Peyer's patch (tissue), 4 donors: ENCODE data around the gene HARS1. TPM values are rescaled to one million over a fixed set of nuclear protein-coding genes. Genes with fewer than 3 reads are reported as not detected.

Source experiments
- DNase-seq, 3 donors: peaks; one replicate each; pipeline ENCODE4 v3.0.0-alpha.2; 2017 to 2019
- H3K27ac ChIP-seq, 4 donors: fragments of 200-600 bp; sonication (generic); one replicate each; pipeline ENCODE4 v1.5.1; 2016 to 2019
- H3K27me3 ChIP-seq, 2 donors: fragments of 200-600 bp; sonication (generic); one replicate each; pipeline ENCODE4 v1.5.1; 2019
- H3K36me3 ChIP-seq, 3 donors: fragments of 200-600 bp; sonication (generic); one replicate each; pipeline ENCODE4 v1.5.1; 2016 to 2019
- H3K4me1 ChIP-seq, 4 donors: fragments of 200-600 bp; sonication (generic); one replicate each; pipeline ENCODE4 v1.5.1; 2016 to 2019
- H3K4me3 ChIP-seq, 4 donors: fragments of 200-600 bp; sonication (generic); 1 replicate in 3 of 4; 2 replicates in 1 of 4; pipeline ENCODE4 v1.5.1; 2016 to 2019; ENCODE audit warnings: mild to moderate bottlenecking in 1 of 4
- H3K9me3 ChIP-seq, 4 donors: fragments of 200-600 bp; sonication (generic); one replicate each; pipeline ENCODE4 v1.5.1; 2016 to 2019; ENCODE audit warnings: mild to moderate bottlenecking in 1 of 4
- CTCF ChIP-seq, 6 experiments: fragments of 450-650 bp in 4 of 6; fragments of 200-600 bp in 2 of 6; sonication (generic) in 1 of 6; IDR thresholded peaks; one replicate each; pipeline ENCODE4 v1.5.1; 2017 to 2019; ENCODE audit warnings: antibody characterized with exemption in 6 of 6, mild to moderate bottlenecking in 3 of 6, moderate library complexity in 1 of 6
- POLR2A ChIP-seq, 2 donors: fragments of 450-650 bp; IDR thresholded peaks; one replicate each; pipeline ENCODE4 v1.5.1; 2017; ENCODE audit warnings: antibody characterized with exemption in 2 of 2, mild to moderate bottlenecking in 2 of 2, moderate library complexity in 2 of 2
- total RNA-seq, 4 donors: library from RNA; depleted of rRNA; stranded (reverse); fragments of >200 nt; gene quantifications; one replicate each; pipeline ENCODE4 v1.1.0, GENCODE V29; 2016

Gene HARS1
- total RNA-seq, 4 donors from 2014 or later: 24.3 to 55.3 (median 46.1) TPM

DNA sequence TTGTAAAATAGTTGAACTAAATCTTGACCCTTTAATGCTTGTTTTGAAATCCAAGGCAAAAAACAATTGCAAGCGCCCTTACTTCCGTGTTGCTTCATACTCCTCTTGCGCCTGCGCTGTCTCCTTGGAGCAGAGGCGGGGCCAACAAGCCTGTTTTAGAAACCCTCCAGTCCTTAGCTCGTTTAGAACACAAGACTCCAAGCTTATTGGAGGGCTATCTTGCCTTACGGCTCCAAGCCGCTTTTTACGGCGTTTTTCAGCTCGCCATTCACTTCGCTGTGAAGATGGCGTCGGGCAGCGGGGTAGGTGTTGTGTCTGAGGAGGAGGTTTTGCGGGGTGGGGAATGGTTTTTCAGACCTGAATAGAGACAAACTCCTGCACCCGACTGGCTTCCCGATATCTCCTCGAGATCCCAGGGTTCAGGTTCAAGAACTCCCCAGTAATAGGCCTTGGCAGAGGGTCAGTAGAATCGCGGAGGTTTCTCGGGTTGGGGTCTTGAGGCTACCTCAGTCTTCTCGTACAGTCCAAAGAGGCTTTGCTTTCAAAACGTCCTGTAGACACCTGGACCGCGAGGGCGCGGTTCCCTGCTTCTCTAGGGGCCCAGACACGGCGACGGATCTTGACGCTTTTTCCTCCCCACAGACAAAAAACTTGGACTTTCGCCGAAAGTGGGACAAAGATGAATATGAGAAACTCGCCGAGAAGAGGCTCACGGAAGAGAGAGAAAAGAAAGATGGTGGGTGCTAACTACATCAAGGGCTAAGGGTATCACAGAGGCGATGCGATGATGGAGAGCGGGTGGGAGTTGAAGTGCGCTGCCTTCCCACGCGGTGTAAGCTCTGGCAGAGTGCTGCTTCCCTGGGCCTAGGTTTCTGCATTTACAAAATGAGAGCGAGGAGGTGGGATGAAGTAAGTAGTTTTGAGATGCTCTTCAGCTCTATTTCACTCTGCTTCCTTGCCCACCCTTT, 9.3 kb upstream of the HARS1 start, which contains the start of gene ZMAT2:
Gene ZMAT2, plus strand, starts transcription at position 271 of the 968 bp plus-strand sequence. Its CDS starts 14 bp downstream, at position 285.
- Histone ChIP-seq H3K27me3 (no peaks in the 10 kb centered on the region), H3K4me3 (peak within 1 kb of the TSS; percentile 63 to 89 (median 70)), H3K36me3 (peaks cover 0 to 76% (median 5%) of the 10 kb centered on the region in 3 donors), H3K27ac (peak within 1 kb of the TSS; percentile 48 to 70 (median 62)), H3K9me3 (no peaks in the 10 kb centered on the region), H3K4me1 (peaks cover 0 to 13% (median 0%) of the 10 kb centered on the region in 4 donors)
- peak; percentile 89 to 98 (median 94) for DNase-seq
- TF ChIP-seq CTCF (IDR thresholded peaks at IDR 0.05) (no peak), POLR2A (IDR thresholded peaks at IDR 0.05) (peak; percentile 66 to 75)

- TF ChIP-seq CTCF (IDR thresholded peaks at IDR 0.05): no peak
- no peak for TF ChIP-seq POLR2A (IDR thresholded peaks at IDR 0.05)
- Histone ChIP-seq H3K27me3 (no peaks in the 10 kb centered on the region), H3K36me3 (peaks cover 0 to 66% (median 0%) of the 10 kb centered on the region in 3 donors), H3K9me3 (no peaks in the 10 kb centered on the region), H3K4me3 (no peak overlapping the region), H3K27ac (no peak overlapping the region), H3K4me1 (peaks cover 0 to 27% (median 2%) of the 10 kb centered on the region in 4 donors)
- no peak for DNase-seq
Observed at GRCh38 chr5:140696891-140697492, 5.8 kb upstream of the HARS1 start.

DNA sequence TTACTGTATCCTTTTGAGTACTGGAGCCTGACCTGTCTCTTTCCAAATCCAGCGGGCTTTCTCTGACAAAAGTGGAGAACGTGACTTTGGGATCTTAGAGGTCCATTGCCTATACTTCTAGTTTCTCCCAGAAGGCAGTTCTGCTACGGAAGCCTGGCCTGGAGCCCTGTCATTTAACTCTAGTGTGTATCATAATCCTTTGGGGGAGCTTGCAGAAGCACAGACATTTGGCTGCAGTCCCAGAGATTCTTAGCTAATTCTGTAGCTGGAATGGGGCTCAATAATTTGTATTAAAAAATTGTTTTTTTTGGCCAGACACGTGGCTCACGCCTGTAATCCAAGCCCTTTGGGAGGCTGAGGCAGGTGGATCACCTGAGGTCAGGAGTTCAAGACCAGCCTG, 3.1 kb upstream of the HARS1 start:
- H3K9me3 ChIP-seq: no peaks in the 10 kb centered on the region
- no peak overlapping the region for H3K4me3 ChIP-seq
- no peaks in the 10 kb centered on the region for H3K27me3 ChIP-seq
- TF ChIP-seq POLR2A (IDR thresholded peaks at IDR 0.05): no peak
- no peak for TF ChIP-seq CTCF (IDR thresholded peaks at IDR 0.05)
- no peak overlapping the region for H3K27ac ChIP-seq
- DNase-seq: no peak
- H3K4me1 ChIP-seq: peaks cover 0 to 22% (median 6%) of the 10 kb centered on the region in 4 donors
- peaks cover 0 to 62% (median 0%) of the 10 kb centered on the region in 3 donors for H3K36me3 ChIP-seq

DNA sequence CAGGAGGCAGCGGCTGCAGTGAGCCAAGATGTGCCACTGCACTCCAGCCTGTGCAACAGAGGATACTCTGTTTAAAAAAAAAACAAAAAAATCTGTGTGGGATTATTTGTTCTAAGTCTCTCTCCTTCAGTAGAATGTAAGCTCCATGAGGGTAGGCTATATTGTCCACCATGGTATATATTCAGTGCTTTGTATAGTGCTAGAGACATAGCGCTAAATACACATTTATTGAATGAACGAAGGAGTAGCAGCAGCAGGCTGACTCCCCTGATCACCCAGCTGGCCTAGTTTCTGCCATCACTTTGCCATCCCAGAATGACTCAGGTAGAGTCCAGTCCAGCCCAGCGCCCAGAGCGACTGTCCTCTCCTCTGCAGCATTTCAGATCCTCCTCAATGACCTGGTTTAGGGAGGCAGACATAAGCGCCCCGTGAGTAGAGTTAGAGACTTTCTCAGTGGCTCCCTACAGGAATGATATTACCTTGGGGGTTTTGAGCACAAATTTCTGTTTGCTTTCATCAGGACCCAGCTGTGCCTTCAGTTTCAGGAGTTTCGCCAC, 716 bp downstream of the HARS1 start:
- peak overlapping the region; percentile 78 to 87 (median 84) for H3K4me3 ChIP-seq
- no peaks in the 10 kb centered on the region for H3K9me3 ChIP-seq
- no peak for DNase-seq
- H3K36me3 ChIP-seq: peaks cover 0 to 42% (median 0%) of the 10 kb centered on the region in 3 donors
- H3K27ac ChIP-seq: peak overlapping the region; percentile 75 to 88 (median 86)
- H3K4me1 ChIP-seq: peaks cover 0 to 22% (median 6%) of the 10 kb centered on the region in 4 donors
- no peaks in the 10 kb centered on the region for H3K27me3 ChIP-seq
- TF ChIP-seq CTCF (IDR thresholded peaks at IDR 0.05) (no peak), POLR2A (IDR thresholded peaks at IDR 0.05) (no peak)

DNA sequence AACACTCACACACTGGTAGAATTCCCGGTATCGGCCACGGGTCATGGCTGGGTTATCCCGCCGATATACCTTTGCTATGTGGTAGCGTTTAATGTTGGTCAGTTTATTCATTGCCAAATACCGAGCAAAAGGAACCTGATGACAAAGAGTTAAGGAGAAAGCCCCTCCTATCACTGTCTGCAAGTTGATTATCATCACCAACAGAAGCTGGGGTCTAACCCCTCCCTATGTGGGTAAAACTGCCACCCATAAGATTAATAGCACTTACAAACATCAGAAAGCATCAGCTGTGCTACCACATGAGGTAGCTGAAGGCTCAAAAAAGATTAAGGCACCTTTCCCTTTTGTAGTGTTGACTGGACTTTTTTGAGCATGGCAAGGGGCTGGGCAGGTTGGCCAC, 12.2 kb downstream of the HARS1 start:
- H3K36me3 ChIP-seq: peaks cover 0 to 67% (median 0%) of the 10 kb centered on the region in 3 donors
- no peak for TF ChIP-seq POLR2A (IDR thresholded peaks at IDR 0.05)
- TF ChIP-seq CTCF (IDR thresholded peaks at IDR 0.05): no peak
- H3K4me1 ChIP-seq: no peaks in the 10 kb centered on the region
- no peak overlapping the region for H3K4me3 ChIP-seq
- no peaks in the 10 kb centered on the region for H3K9me3 ChIP-seq
- H3K27me3 ChIP-seq: no peaks in the 10 kb centered on the region
- DNase-seq: no peak
- no peak overlapping the region for H3K27ac ChIP-seq
